Astrocyte (in vitro differentiated cells and primary cell): Measurements from ENCODE around the gene PCBD2. TPM values are rescaled to one million over a fixed set of nuclear protein-coding genes. Genes with fewer than 3 reads are reported as not detected.

Experiments used
- DNase-seq: peaks from one replicate; pipeline ENCODE4 v3.0.0-alpha.2; 2010; ENCODE audit warnings: low read depth
- FAIRE-seq: peaks from 2 replicates; lab custom pipeline; 2011; peaks lifted over from hg19 to GRCh38; lab: Jason Lieb, UNC
- H2AFZ ChIP-seq: 2 replicates; pipeline ENCODE4 v1.6.0; 2012; ENCODE audit warnings: low read depth, low read length, inconsistent platforms
- H3K27ac ChIP-seq: 2 replicates; pipeline ENCODE4 v1.5.1; 2011; ENCODE audit warnings: low read depth, low read length, inconsistent platforms
- H3K27me3 ChIP-seq: 2 replicates; pipeline ENCODE4 v1.6.0; 2011; ENCODE audit warnings: low read length, inconsistent platforms; ENCODE audit not compliant: insufficient read depth
- H3K36me3 ChIP-seq: 2 replicates; pipeline ENCODE4 v1.5.1; 2011; ENCODE audit warnings: low read length, inconsistent platforms; ENCODE audit not compliant: insufficient read depth
- H3K4me1 ChIP-seq: 2 replicates; pipeline ENCODE4 v1.5.1; 2011; ENCODE audit warnings: low read length, inconsistent platforms; ENCODE audit not compliant: insufficient read depth
- H3K4me2 ChIP-seq: 2 replicates; pipeline ENCODE4 v1.6.0; 2012; ENCODE audit warnings: low read length, inconsistent platforms
- H3K4me3 ChIP-seq: 2 replicates; pipeline ENCODE4 v1.5.1; 2011; ENCODE audit warnings: low read depth, mild to moderate bottlenecking, low read length, inconsistent platforms; ENCODE audit not compliant: insufficient read depth
- H3K79me2 ChIP-seq: 2 replicates; pipeline ENCODE4 v1.6.0; 2012; ENCODE audit warnings: mild to moderate bottlenecking, low read length, inconsistent platforms; ENCODE audit not compliant: insufficient read depth
- H3K9ac ChIP-seq: 2 replicates; pipeline ENCODE4 v1.6.0; 2012; ENCODE audit warnings: mild to moderate bottlenecking, low read length, inconsistent platforms
- H3K9me3 ChIP-seq: 2 replicates; pipeline ENCODE4 v1.5.1; 2012; ENCODE audit warnings: low read depth, mild to moderate bottlenecking, low read length, inconsistent platforms; ENCODE audit not compliant: insufficient read depth
- H4K20me1 ChIP-seq: 2 replicates; pipeline ENCODE4 v1.6.0; 2012; ENCODE audit warnings: low read length, inconsistent platforms; ENCODE audit not compliant: insufficient read depth
- H3K27ac Mint-ChIP-seq: one replicate; pipeline ENCODE4 v1.8.0; 2021; ENCODE audit warnings: mild to moderate bottlenecking, mixed read lengths; ENCODE audit not compliant: unreplicated experiment
- H3K27me3 Mint-ChIP-seq: one replicate; pipeline ENCODE4 v1.8.0; 2021; ENCODE audit warnings: low read depth, mixed read lengths; ENCODE audit not compliant: unreplicated experiment
- H3K36me3 Mint-ChIP-seq: one replicate; pipeline ENCODE4 v1.8.0; 2021; ENCODE audit warnings: low read depth, mixed read lengths; ENCODE audit not compliant: unreplicated experiment
- H3K4me1 Mint-ChIP-seq: one replicate; pipeline ENCODE4 v1.8.0; 2021; ENCODE audit warnings: low read depth, mixed read lengths; ENCODE audit not compliant: unreplicated experiment
- H3K4me3 Mint-ChIP-seq: one replicate; pipeline ENCODE4 v1.8.0; 2021; ENCODE audit warnings: mild to moderate bottlenecking, moderate library complexity, mixed read lengths; ENCODE audit not compliant: unreplicated experiment
- H3K9me3 Mint-ChIP-seq: one replicate; pipeline ENCODE4 v1.8.0; 2021; ENCODE audit warnings: mild to moderate bottlenecking, mixed read lengths; ENCODE audit not compliant: unreplicated experiment
- EZH2 ChIP-seq: IDR thresholded peaks from 2 replicates; pipeline ENCODE4 v1.6.1; 2012; ENCODE audit warnings: mild to moderate bottlenecking, low read length, inconsistent platforms; ENCODE audit not compliant: insufficient read depth
- total RNA-seq: library from RNA; stranded (reverse); gene quantifications from 2 replicates; pipeline ENCODE4 v1.2.1, GENCODE V29; 2021
- TF ChIP-seq, protein P1 (sequence below): IDR thresholded peaks from 2 replicates; pipeline ENCODE4 v1.5.1; 2011; ENCODE audit warnings: low read depth, mild to moderate bottlenecking, inconsistent platforms, low read length, moderate library complexity; ENCODE audit not compliant: insufficient read depth

PCBD2 gene
- total RNA-seq, 1 donor from 2014 or later, result 10.2 TPM

DNA sequence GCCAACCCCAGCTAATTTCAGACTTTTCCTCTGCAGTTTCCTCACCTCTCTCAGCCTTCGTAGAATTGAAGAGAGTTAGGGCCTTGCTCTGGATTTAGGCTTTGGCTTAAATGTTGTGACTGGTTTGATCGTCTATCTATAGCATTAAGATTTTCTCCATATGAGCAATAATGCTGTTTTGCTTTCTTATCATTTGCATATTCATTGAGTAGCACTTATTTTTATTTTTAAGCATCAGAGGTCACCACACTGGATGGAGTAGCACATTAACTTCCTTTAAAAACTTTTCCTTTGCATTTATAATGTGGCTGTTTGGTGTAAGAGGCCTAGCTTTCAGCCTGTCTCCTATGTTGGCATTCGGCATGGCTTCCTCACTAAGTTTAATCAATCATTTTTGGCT lies 12.6 kb upstream of the PCBD2 start:
- Mint-ChIP-seq H3K27ac (no peak overlapping the region), H3K36me3 (peaks cover 18% of the 10 kb centered on the region), H3K4me3 (no peak overlapping the region), H3K9me3 (peaks cover 2% of the 10 kb centered on the region), H3K27me3 (no peaks in the 10 kb centered on the region), H3K4me1 (no peaks in the 10 kb centered on the region)
- H4K20me1 ChIP-seq, result peaks cover 33% of the 10 kb centered on the region
- H3K36me3 ChIP-seq, result no peaks in the 10 kb centered on the region
- H3K79me2 ChIP-seq, result peaks cover 7% of the 10 kb centered on the region
- H3K9ac ChIP-seq, result no peak overlapping the region
- H3K9me3 ChIP-seq, result no peaks in the 10 kb centered on the region
- no peak for TF ChIP-seq EZH2
- TF ChIP-seq, protein P1, sequence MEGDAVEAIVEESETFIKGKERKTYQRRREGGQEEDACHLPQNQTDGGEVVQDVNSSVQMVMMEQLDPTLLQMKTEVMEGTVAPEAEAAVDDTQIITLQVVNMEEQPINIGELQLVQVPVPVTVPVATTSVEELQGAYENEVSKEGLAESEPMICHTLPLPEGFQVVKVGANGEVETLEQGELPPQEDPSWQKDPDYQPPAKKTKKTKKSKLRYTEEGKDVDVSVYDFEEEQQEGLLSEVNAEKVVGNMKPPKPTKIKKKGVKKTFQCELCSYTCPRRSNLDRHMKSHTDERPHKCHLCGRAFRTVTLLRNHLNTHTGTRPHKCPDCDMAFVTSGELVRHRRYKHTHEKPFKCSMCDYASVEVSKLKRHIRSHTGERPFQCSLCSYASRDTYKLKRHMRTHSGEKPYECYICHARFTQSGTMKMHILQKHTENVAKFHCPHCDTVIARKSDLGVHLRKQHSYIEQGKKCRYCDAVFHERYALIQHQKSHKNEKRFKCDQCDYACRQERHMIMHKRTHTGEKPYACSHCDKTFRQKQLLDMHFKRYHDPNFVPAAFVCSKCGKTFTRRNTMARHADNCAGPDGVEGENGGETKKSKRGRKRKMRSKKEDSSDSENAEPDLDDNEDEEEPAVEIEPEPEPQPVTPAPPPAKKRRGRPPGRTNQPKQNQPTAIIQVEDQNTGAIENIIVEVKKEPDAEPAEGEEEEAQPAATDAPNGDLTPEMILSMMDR, result no peak
- H3K27ac ChIP-seq, result no peak overlapping the region
- no peaks in the 10 kb centered on the region for H3K27me3 ChIP-seq
- no peak overlapping the region for H3K4me2 ChIP-seq
- H3K4me3 ChIP-seq, result no peak overlapping the region
- H2AFZ ChIP-seq, result no peak overlapping the region
- no peaks in the 10 kb centered on the region for H3K4me1 ChIP-seq
- FAIRE-seq (no peak), DNase-seq (no peak)

DNA sequence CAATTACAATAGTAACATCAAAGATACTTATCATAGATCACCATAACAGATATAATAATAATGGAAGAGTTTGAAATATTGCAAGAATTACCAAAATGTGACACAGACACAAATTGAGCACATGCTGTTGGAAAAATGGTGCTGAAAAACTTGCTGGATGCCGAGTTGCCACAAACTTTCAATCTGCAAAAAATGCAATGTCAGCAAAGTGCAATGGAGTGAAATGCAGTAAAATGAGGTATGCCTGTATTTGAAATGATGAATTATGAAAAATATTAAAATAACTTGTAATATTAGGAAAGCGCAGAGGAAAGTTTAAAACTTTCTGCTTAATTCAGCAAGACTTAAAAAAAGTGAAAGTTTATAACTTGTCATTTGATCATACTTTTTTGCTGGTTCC lies 12.0 kb upstream of the PCBD2 start:
- H3K27ac Mint-ChIP-seq, result no peak overlapping the region
- Histone ChIP-seq H3K9me3 (no peaks in the 10 kb centered on the region), H3K9ac (no peak overlapping the region), H2AFZ (no peak overlapping the region), H3K4me1 (no peaks in the 10 kb centered on the region), H4K20me1 (peaks cover 27% of the 10 kb centered on the region), H3K36me3 (no peaks in the 10 kb centered on the region), H3K4me3 (no peak overlapping the region), H3K27ac (no peak overlapping the region), H3K4me2 (no peak overlapping the region), H3K27me3 (no peaks in the 10 kb centered on the region), H3K79me2 (peaks cover 3% of the 10 kb centered on the region)
- FAIRE-seq, result no peak
- TF ChIP-seq, protein P1, result no peak
- TF ChIP-seq EZH2, result no peak
- H3K27me3 Mint-ChIP-seq, result no peaks in the 10 kb centered on the region
- peaks cover 2% of the 10 kb centered on the region for H3K9me3 Mint-ChIP-seq
- no peak overlapping the region for H3K4me3 Mint-ChIP-seq
- no peaks in the 10 kb centered on the region for H3K4me1 Mint-ChIP-seq
- no peak for DNase-seq
- H3K36me3 Mint-ChIP-seq, result peaks cover 18% of the 10 kb centered on the region

DNA sequence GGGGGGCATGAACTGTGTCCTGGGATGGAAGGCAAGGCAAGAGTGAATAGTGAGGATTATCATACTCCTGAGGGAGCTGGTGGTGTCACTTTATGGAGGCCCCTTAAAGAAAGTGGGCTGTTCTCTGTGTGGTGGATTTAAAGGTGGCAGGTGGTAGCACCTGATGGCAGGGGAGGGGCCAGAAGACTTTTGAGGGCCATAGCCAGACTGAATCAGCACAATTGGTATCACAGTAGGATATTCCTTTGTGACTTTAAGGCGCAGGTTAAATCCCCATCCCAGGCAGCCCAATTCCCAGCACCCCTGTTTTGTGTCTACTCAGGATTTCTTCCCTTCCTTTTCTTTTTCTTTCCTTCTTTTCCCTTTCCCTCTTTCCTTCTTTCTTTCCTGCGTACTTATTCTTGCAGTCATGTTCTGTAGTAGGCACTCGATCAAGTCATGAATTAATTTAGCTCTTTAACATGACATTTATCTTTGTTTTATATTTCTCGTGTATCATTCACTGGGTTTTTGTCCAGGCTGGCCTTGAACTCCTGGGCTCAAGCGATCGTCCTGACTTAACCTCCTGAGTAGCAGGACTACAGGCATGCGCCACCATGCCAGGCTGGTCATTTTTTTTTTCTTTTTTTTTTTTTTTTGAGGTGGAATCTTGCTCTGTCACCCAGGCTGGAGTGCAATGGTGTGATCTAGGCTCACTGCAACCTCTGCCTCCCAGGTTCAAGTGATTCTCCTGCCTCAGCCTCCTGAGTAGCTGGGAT lies 11.0 kb upstream of the PCBD2 start:
- no peak overlapping the region for H3K27ac Mint-ChIP-seq
- Histone ChIP-seq H3K9ac (no peak overlapping the region), H3K9me3 (no peaks in the 10 kb centered on the region), H3K27ac (no peak overlapping the region), H2AFZ (no peak overlapping the region), H3K4me3 (no peak overlapping the region), H3K4me2 (no peak overlapping the region), H4K20me1 (peaks cover 24% of the 10 kb centered on the region), H3K27me3 (no peaks in the 10 kb centered on the region), H3K79me2 (peaks cover 2% of the 10 kb centered on the region), H3K36me3 (no peaks in the 10 kb centered on the region), H3K4me1 (no peaks in the 10 kb centered on the region)
- DNase-seq (no peak), FAIRE-seq (no peak)
- peaks cover 16% of the 10 kb centered on the region for H3K36me3 Mint-ChIP-seq
- no peaks in the 10 kb centered on the region for H3K4me1 Mint-ChIP-seq
- no peak overlapping the region for H3K4me3 Mint-ChIP-seq
- H3K27me3 Mint-ChIP-seq, result no peaks in the 10 kb centered on the region
- peaks cover 2% of the 10 kb centered on the region for H3K9me3 Mint-ChIP-seq
- TF ChIP-seq, protein P1, result no peak
- no peak for TF ChIP-seq EZH2
